GM06990 (cell line): Measurements from ENCODE around the gene TYRO3.

Experiments
- DNase-seq: peaks from one replicate; pipeline ENCODE4 v3.0.0-alpha.2; 2011; ENCODE audit not compliant: insufficient read length; ENCODE audit errors: extremely low read depth
- H3K27me3 ChIP-seq: replicated peaks from 2 replicates; pipeline ENCODE4 v1.6.0; 2011; ENCODE audit warnings: low read length; ENCODE audit not compliant: control insufficient read depth, insufficient read depth
- H3K36me3 ChIP-seq: 2 replicates; pipeline ENCODE4 v1.5.1; 2011; ENCODE audit warnings: low read length; ENCODE audit not compliant: control insufficient read depth, insufficient read depth
- H3K4me3 ChIP-seq: replicated peaks from 2 replicates; pipeline ENCODE4 v1.5.1; 2011; ENCODE audit warnings: low read depth, mild to moderate bottlenecking, control low read depth, low read length
- CTCF ChIP-seq: IDR thresholded peaks from 2 replicates; pipeline ENCODE4 v1.5.1; 2011; ENCODE audit warnings: low read length, control low read depth, mild to moderate bottlenecking, inconsistent platforms; ENCODE audit not compliant: insufficient read depth, poor library complexity, severe bottlenecking

The TYRO3 gene

GRCh38 chr15:41594801-41595746, 36.1 kb downstream of the TYRO3 start:
- Histone ChIP-seq H3K36me3 (no peaks in the 10 kb centered on the region), H3K27me3 (no peaks in the 10 kb centered on the region; the same call in none of the 2 replicates), H3K4me3 (no peak overlapping the region)
- TF ChIP-seq CTCF: no peak
- no peak for DNase-seq

- no peak for TF ChIP-seq CTCF
- Histone ChIP-seq H3K4me3 (no peak overlapping the region), H3K27me3 (no peaks in the 10 kb centered on the region; the same call in none of the 2 replicates), H3K36me3 (no peaks in the 10 kb centered on the region)
- DNase-seq: no peak
Measured at GRCh38 chr15:41596972-41597371, 38.0 kb downstream of the TYRO3 start.

GRCh38 chr15:41597787-41598186, 38.8 kb downstream of the TYRO3 start:
- Histone ChIP-seq H3K36me3 (no peaks in the 10 kb centered on the region), H3K4me3 (no peak overlapping the region), H3K27me3 (no peaks in the 10 kb centered on the region; the same call in 1 of the 2 replicates)
- DNase-seq: no peak
- no peak for TF ChIP-seq CTCF

- Histone ChIP-seq H3K27me3 (no peaks in the 10 kb centered on the region; the same call in 1 of the 2 replicates), H3K4me3 (no peak overlapping the region), H3K36me3 (no peaks in the 10 kb centered on the region)
- no peak for TF ChIP-seq CTCF
- no peak for DNase-seq
Measured at GRCh38 chr15:41599061-41599460, 40.0 kb downstream of the TYRO3 start.

- DNase-seq: no peak
- Histone ChIP-seq H3K36me3 (no peaks in the 10 kb centered on the region), H3K4me3 (no peak overlapping the region), H3K27me3 (no peaks in the 10 kb centered on the region)
- no peak for TF ChIP-seq CTCF
Measured at GRCh38 chr15:41603411-41603935, 44.5 kb downstream of the TYRO3 start.
